ENCODE results near the gene KRTAP9-3.

- TF ChIP-seq RFX5 (IDR thresholded peaks at IDR 0.05; ENCODE audit: low read depth, low read length) = no peak
- TF ChIP-seq USF1 (IDR thresholded peaks at IDR 0.05; ENCODE audit: borderline replicate concordance, extremely low read length, insufficient read depth, low read depth, low read length) = no peak
- TF ChIP-seq E2F8 (IDR thresholded peaks at IDR 0.05; ENCODE audit: low read depth, partially characterized antibody) = no peak
- no peak for TF ChIP-seq NFXL1 (IDR thresholded peaks at IDR 0.05; ENCODE audit: borderline replicate concordance)
- no peak for TF ChIP-seq NFIC (IDR thresholded peaks at IDR 0.05; ENCODE audit: low read depth, low read length)
Measured at GRCh38 chr17:41256291-41256685, 24.0 kb downstream of the KRTAP9-3 start.
